ENCODE measurements around the gene TCF3.
A peak's percentile ranks its signal among the peaks of the same experiment; 100 is the strongest.
"Not testable (repeated sequence)": the region's sequence is repeated elsewhere in the genome, so short reads cannot be mapped to it uniquely, and the experiment has no call there.

TCF3 gene

GRCh38 chr19:1672769-1673644, 20.6 kb upstream of the TCF3 start:
- DNase-seq (ENCODE audit: low read depth in 2 of 2): no peak

DNA sequence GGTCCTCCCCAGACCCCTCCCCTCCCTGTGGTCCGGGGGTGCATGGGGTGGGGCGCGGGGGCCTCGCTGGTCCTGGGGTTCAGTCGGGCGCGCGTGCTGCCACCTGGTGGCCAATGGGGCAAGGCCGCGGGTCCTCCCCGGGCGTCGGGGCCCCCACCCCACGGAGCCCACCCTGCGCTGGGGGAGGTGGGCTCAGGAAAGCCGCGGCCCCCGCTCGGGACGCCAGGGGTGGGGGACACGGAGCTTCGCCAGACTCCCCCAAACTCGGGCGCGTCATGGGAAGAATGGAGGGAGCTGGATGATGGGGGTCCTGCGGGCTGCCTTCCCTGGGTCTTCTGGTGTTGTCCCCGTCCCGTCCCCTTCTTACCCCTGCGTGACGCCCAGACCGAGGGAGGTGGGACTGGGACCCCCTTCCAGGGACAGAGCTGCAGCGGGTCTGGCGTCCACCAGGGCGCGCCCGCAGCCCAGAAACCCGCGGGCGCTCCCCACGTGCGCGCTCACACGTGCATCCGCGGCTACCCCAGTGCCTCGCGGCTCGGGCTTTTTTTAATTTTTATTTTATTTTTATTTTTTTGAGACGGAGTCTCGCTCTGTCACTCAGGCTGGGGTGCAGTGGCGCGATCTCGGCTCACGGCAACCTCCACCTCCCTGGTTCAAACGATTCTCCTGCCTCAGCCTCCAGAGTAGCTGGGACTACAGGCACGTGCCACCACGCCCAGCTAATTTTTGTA, 19.8 kb upstream of the TCF3 start:
- DNase-seq (ENCODE audit: low read depth in 2 of 2): peak in 1 of 2 donors; percentile 39

GRCh38 chr19:1671716-1672037, 19.3 kb upstream of the TCF3 start:
- no peak for DNase-seq (ENCODE audit: low read depth in 2 of 2)

GRCh38 chr19:1670747-1671146, 18.3 kb upstream of the TCF3 start:
- not testable (repeated sequence) for DNase-seq (ENCODE audit: low read depth in 2 of 2)

GRCh38 chr19:1668486-1669270, 16.3 kb upstream of the TCF3 start:
- DNase-seq (ENCODE audit: low read depth in 2 of 2): no peak

- DNase-seq (ENCODE audit: low read depth in 2 of 2): no peak
Measured at GRCh38 chr19:1668048-1668485, 15.7 kb upstream of the TCF3 start.

GRCh38 chr19:1665565-1666047, 13.2 kb upstream of the TCF3 start:
- DNase-seq (ENCODE audit: low read depth in 2 of 2): no peak

DNA sequence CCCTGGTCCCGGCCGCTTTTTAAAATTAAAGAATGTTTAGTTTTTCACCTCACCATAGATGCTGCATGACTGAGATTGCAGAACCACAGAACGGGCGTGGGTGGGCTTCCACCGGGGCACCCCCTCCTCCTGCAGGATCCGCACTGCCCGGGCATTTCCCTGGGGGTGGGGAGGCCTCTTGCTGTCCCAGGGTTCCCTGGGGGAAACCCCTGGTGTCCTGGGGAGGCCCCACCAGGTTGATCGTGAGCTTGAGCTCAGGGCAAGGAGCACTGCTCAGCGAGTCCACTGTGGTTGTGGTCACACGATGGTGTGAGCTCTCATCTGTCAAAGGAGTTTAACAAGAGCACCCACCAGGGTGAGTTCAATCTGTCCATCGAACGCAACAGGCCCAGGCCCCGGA, 11.4 kb upstream of the TCF3 start:
- no peak for DNase-seq (ENCODE audit: low read depth in 2 of 2)

DNA sequence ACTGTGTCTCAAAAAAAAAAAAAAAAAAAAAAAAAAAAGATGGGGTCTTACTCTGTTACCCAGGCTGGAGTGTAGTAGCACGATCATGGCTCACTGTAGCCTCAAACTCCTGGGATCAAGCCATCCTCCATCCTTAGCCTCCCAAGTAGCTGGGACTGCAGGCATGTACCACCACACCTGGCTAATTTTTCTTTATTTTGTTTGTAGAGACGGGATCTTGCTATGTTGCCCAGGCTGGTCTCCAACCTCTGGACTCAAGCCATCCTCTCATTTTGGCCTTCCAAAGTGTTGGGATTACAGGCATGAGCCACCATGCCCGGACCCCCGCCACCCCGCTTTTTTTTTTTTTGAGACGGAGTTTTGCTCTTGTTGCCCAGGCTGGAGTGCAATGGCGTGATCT, 10.8 kb upstream of the TCF3 start:
- not testable (repeated sequence) for DNase-seq (ENCODE audit: low read depth in 2 of 2)

- DNase-seq (ENCODE audit: low read depth in 2 of 2): no peak
Measured at GRCh38 chr19:1661995-1662394, 9.6 kb upstream of the TCF3 start.

DNA sequence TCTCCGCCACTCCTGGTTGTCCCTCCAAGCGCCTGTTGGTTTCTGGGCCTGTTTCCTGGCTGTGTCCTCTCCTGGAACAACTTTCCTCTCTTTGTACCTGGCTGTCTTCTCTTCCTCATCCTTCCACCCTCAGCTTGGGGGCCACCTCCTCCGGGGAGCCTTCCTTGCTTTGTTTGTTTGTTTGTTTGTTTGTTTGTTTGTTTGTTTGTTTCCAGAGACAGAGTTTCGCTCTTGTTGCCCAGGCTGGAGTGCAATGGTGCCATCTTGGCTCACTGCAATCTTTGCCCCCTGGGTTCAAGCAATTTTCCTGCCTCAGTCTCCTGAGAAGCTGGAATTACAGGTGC, 6.6 kb upstream of the TCF3 start:
- no peak for DNase-seq (ENCODE audit: low read depth in 2 of 2)

DNA sequence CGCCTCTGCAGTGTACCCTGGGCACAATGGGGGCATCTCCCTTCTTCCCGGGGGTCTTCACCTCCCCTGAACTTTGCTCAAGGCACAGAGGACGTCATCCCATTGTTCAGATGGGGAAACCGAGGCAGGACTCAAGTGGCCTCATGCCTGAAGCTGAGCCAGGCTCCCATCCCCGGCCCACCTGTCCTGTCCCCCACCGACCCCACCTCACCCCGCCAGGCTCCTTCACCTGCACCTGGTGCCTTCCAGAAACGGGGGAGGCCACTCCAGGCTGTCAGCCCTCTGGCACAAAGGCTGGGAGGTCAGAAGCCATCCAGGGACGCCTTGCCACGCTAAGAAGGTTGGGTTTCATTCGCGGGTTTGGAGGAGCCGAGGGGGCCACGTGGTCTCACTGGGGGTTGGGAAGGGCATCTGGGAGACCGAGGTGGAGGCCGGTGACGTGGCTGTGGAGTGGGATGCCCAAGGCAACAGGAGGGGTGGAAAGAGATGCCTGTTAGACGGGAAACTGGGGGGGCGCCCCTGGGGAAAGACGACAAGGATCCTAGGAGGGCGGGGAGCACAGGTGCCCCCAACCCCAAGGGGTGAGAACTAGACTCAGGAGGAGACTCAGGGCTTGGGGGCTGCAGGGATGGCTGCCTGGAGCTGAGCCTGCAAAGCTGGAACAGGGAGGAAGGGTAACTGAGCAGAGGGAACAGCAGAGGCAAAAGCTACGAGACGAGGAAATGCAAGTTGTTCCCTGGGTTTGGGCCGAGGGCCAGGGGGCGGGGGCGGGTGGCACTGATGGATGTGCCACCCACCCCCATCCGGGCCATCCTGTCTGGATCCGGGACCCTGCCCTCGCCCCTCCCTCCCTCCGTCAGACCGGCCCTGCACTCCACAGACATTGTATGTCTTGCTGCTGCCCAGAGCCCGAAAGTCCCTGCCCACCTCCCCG, 6.0 kb upstream of the TCF3 start:
- DNase-seq (ENCODE audit: low read depth in 2 of 2): no peak

GRCh38 chr19:1657746-1658145, 5.3 kb upstream of the TCF3 start:
- DNase-seq (ENCODE audit: low read depth in 2 of 2): no peak

DNA sequence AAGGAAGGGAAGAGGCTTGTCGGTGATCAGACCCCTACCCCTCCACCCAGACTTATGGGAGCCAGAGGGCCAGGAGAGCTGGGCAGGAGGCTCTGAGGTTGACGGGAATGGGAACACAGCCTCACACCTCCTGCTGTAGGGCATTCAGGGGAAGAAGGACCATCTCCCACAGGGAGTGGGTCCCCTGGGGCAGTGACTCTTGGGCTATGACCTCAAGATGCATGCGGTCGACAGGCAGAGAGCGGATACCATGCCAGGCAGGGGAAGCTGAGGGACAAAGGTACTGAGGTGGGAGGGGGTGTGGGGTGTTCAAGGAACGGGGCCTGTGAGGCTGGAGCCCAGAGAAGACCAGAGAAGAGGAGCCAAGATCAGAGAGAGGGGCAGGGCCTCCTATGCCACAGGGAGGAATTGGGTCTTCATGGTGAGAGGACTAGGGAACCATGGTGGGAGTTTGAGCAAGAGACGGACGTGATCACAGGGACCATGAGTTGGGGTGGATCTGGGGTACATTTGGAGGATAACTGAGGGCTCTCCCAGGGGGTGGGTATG, 4.6 kb upstream of the TCF3 start:
- DNase-seq (ENCODE audit: low read depth in 2 of 2): no peak

DNA sequence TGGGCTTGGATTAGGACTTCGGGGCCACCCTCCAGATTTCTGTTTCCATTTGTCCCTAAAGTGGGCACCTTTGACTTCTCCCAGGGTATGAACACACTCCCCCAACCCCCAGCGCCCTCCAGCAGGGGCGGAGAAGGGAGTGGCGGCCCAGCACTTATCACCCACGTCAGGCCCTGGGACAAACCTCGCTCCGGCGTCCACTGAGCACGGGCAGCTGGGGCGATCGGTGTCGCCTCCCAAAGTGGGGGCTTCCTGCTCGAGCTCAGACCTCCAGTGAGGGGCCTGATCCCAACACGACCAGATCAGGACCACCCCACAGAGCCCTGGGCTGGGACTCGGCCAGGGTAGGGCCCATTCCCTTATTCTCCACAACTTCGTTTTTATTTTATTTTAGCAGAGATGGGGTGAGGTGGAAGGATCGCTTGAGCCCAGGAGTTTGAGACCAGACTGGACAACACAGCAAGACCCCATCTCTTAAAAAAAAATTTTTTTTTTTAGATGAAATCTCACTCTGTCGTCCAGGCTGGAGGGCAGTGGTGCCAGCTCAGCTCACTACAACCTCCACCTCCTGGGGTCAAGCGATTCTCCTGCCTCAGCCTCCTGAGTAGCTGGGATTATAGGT, 3.7 kb upstream of the TCF3 start:
- DNase-seq (ENCODE audit: low read depth in 2 of 2): no peak

DNA sequence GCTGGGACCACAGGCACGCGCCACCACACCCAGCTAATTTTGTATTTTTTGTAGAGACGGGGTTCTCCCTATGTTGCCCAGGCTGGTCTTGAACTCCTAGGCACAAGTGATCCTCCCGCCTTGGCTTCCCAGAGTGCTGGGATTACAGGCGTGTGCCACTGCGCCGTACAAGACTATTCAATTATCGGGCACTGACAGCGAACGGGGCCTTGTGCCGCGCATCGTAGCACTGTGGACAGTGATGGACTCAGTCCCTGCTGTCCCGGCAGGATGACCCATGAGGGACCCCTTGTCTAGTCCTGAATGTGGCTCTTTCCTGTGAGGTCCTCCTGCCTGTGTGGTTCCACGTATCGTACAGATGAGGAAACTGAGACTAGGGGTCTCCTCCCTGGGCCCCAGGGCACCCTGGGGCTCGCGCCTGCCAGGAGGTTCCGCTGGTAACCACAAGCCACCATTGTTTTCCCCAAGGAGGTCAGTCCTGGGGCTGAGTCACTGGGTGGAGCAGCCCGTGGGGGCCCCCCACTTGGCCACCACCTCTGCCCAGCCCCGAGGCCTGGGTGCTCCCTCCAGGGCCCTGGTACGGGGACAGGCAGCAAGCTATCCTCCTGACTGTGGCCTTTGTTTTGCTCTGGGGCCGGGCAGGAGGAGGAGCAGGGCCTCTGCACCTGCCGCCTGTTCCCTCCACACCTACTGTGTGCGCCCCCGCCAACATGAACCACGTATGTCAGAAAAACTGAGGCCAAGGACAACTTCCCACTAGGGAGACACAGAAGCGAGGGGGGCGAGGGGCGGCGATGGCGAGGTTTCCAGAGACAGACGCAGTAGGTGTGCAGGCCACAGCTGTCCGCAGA, 2.9 kb upstream of the TCF3 start:
- no peak for DNase-seq (ENCODE audit: low read depth in 2 of 2)

DNA sequence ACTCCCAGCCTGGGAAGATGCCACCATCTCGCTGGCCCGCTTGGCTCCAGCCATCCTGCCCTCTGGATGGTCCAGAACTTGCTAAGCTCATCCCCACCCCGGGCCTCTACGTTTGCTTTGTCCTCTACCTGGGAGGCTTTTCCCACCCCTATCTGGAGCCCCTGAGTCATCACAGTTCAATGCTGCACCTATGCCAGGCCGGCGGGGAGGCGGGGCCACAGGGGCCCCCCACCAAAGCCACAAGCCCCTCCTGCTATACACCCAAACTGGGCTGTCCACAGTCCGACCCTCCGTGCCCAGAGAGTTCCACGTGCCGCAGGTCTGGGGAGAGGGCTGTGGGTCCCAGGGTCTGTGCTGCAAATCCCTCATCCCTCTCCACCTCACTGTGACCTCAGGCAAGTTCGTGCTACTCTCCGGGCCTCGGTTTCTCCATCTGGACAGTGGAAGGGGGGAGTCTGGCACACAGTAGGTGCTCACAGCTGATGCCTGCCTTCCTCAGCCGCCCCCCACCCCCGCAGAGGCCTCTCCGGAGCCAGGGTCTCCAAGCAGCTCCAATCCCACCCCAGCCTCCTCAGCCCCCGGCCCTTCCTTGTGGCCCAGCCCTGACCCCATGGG, 1.9 kb upstream of the TCF3 start:
- no peak for DNase-seq (ENCODE audit: low read depth in 2 of 2)

DNA sequence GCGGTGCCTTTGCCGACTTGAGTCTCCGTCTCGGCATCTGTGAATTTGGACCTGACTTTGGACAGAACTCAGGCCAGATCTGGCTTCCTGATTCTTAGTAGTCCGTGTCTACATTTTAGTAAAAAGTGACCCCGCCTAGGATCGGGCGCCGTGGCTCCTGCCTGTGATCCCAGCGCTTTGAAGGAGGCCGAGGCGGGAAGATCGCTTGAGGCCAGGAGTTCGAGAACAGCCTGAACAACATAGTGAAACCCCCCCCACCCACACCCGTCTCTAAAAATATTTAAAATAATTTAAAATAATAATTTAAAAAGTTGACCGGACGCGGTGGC, 849 bp upstream of the TCF3 start:
- DNase-seq (ENCODE audit: low read depth in 2 of 2): no peak

DNA sequence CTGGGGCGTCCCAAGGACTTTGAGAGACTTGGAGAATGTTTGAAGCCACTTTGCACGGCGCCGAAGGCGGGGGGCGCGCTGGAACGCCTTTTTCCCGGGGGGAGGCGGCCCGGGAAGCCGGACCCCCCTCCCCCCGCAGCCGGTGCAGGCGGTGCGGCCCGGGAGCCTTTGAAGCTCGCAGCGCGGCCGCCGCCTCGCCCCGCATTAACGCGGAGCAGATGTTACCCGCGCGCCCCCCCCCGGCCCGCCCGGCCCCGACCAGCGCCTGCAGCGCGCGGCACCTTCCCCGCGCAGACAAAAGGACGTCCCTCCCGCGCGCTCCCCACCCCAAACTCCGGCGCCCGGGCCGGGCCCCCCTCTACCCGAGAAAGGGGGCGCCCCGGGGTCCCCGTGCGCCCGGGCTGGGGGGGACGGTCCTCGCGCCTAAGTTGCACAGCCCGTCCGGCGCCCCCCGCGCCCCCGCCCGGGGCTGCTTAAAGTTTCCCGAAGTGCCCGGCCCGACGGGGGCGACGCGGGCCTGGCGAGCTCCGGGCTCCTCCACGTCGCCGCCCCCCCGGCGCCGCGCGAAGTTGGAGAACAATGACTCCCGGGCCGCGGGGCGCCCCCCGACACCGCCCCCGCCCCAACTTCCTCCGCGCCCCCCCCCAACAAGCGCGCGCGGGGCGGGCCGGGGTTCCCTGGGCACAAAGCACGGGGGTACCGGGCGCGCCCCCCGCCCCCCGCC, 685 bp downstream of the TCF3 start:
- peak in 1 of 2 donors; percentile 34 for DNase-seq (ENCODE audit: low read depth in 2 of 2)
